ENCODE data around the gene GPR158. TPM values are rescaled to one million over a fixed set of nuclear protein-coding genes. Genes with fewer than 3 reads are reported as not detected.

GPR158 gene
- total RNA-seq = 0.20 and 0.37 TPM in 2 replicates

GRCh38 chr10:25174461-25175230 is at the start of gene GPR158:
Gene GPR158 (plus strand): TSS chr10:25175001. CDS start chr10:25175421, 420 bp downstream.

Small RNAs within 50 kb of the gene (small RNA-seq; reads per million reads assigned to genes)
- gene RN7SKP220 = not detected

Other genes starting within 250 kb of the GPR158 start
- 7.0 and 8.8 TPM in 2 replicates for gene PRTFDC1, start 222.4 kb upstream of the GPR158 start, total RNA-seq
- gene ENKUR, start 158.8 kb upstream of the GPR158 start, total RNA-seq = not detected in 2 replicates
- 2.6 and 4.5 TPM in 2 replicates for gene THNSL1, start 158.4 kb upstream of the GPR158 start, total RNA-seq

Measured in subcutaneous preadipocyte (primary cell).